ENCODE data around the gene CRACDL.

GRCh38 chr2:98832172-98832571 lies 103.9 kb downstream of the CRACDL start:
- TF ChIP-seq CTCF (IDR thresholded peaks at IDR 0.05) (no peak), CHD2 (IDR thresholded peaks at IDR 0.05; ENCODE audit: low read length, partially characterized antibody) (no peak), SIN3A (IDR thresholded peaks at IDR 0.05; ENCODE audit: borderline replicate concordance, low read depth, low read length) (no peak), YY1 (IDR thresholded peaks at IDR 0.05; ENCODE audit: low read depth) (no peak), RXRA (IDR thresholded peaks at IDR 0.05; ENCODE audit: borderline replicate concordance, low read depth) (no peak), EP300 (IDR thresholded peaks at IDR 0.05; ENCODE audit: borderline replicate concordance in 1 of 2, low read depth in 1 of 2, low read length in 1 of 2) (no peak), POLR2AphosphoS5 (IDR thresholded peaks at IDR 0.05; ENCODE audit: low read depth, low read length) (no peak), TEAD4 (IDR thresholded peaks at IDR 0.05; ENCODE audit: borderline replicate concordance, insufficient read depth) (no peak), IRF3 (IDR thresholded peaks at IDR 0.05; ENCODE audit: low read depth, low read length) (no peak), MXI1 (IDR thresholded peaks at IDR 0.05; ENCODE audit: low read depth, low read length) (no peak), GABPA (IDR thresholded peaks at IDR 0.05; ENCODE audit: low read depth) (no peak), TAF1 (IDR thresholded peaks at IDR 0.05; ENCODE audit: borderline replicate concordance, low read depth, low read length) (no peak), FOXM1 (IDR thresholded peaks at IDR 0.05; ENCODE audit: low read depth) (no peak)

Measured in SK-N-SH (cell line).